Fibroblast of peridontal ligament (primary cell): ENCODE measurements around the gene INHBC.

ENCODE experiments used
- DNase-seq: peaks from one replicate; pipeline ENCODE4 v3.0.0-alpha.2; 2010; ENCODE audit errors: extremely low read depth

INHBC gene

DNA sequence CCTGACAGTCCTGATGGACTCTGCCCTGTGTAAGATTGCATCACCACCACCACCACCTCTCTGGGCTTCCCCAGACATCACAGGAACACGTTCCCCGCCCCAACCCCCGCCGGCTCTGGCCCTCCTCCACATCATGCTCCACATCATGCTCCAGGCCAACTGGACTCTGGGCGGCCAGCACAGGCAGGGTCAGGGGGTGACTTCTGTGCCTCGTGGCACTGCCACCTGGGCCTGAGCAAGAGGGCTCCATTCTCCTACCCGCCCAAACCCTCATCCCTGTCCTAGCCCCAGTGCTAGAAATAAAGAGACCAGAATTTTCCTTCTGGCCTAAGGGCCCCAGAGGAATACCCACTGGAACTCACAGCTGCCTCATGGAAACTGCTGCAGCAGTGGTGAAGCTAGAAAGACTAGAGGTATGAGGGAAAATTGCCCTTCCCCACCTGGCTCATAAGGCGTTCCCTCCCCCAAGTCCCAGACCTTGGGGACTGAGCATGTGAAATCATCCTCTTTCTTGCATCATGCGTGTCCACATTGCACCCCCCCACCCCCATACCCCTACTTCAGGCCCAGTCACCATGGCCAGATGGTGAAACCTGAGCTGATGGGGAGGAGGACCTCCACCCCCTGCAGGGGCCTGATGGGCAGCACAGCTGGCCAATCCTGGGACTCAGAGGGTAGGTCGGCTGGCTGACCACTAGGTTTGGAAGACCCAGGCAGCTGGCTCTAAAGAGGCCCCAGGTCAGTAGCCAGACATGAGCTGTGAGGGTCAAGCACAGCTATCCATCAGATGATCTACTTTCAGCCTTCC lies 20.2 kb downstream of the INHBC start, which contains the start of gene INHBE:
TSS of gene INHBE (plus strand) at position 742 of the 808 bp plus-strand sequence. CDS start 230 bp downstream, outside the sequence.
- peak; percentile 85 for DNase-seq

DNA sequence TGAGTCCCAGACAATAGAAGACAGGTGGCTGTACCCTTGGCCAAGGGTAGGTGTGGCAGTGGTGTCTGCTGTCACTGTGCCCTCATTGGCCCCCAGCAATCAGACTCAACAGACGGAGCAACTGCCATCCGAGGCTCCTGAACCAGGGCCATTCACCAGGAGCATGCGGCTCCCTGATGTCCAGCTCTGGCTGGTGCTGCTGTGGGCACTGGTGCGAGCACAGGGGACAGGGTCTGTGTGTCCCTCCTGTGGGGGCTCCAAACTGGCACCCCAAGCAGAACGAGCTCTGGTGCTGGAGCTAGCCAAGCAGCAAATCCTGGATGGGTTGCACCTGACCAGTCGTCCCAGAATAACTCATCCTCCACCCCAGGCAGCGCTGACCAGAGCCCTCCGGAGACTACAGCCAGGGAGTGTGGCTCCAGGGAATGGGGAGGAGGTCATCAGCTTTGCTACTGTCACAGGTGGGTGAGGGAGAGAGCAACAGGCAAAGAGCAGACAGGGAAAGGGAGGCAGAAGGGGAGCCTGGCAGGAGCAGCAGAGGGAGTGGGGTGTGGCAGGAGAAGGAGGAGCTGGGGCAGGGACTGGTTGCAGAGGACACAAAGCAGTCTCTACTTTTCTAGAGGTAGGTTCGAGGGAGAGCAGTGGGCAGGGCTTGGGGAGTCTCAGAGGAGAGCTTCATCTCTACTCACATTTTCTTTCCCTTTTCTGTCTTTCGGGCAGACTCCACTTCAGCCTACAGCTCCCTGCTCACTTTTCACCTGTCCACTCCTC lies 21.0 kb downstream of the INHBC start:
- DNase-seq = no peak

DNA sequence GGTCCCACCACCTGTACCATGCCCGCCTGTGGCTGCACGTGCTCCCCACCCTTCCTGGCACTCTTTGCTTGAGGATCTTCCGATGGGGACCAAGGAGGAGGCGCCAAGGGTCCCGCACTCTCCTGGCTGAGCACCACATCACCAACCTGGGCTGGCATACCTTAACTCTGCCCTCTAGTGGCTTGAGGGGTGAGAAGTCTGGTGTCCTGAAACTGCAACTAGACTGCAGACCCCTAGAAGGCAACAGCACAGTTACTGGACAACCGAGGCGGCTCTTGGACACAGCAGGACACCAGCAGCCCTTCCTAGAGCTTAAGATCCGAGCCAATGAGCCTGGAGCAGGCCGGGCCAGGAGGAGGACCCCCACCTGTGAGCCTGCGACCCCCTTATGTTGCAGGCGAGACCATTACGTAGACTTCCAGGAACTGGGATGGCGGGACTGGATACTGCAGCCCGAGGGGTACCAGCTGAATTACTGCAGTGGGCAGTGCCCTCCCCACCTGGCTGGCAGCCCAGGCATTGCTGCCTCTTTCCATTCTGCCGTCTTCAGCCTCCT lies 21.6 kb downstream of the INHBC start:
- DNase-seq = peak; percentile 13

GRCh38 chr12:57456737-57457490 lies 22.3 kb downstream of the INHBC start:
- no peak for DNase-seq

- no peak for DNase-seq
Measured at GRCh38 chr12:57458665-57459054, 24.1 kb downstream of the INHBC start.

DNA sequence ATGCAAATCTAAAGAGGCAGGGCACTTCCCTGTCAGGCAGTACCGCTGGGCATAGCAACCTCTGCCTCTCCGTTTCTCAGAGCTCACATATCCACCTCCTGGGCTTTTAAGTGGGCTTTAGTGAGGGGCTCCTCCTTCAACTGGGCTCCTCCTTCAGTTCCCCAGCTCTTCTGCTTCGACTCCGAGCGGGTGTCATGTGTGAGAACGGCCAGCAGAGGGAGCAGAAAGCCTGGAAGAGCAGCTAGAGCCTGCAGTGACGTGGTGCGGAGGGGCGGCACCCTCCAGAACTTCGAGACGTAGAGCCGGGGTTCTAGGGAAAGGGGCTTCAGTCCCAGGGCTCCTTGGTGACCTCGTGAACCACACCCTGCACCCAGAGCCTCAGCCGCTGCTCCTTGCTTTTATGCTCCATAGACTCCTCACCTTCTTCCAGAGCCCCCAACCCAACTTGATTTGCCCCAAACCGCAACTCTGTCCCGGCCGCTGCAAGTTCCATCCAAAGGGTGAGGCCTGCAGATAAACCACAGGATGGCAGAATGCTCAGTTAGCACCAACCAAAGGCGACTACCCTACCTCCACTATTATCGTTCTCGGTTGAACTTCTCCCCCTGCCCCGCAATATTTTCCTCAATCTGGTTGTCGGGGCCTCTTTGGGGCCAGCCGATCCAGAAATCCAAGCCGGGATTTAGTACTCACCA lies 24.6 kb downstream of the INHBC start:
- peak; percentile 96 for DNase-seq

DNA sequence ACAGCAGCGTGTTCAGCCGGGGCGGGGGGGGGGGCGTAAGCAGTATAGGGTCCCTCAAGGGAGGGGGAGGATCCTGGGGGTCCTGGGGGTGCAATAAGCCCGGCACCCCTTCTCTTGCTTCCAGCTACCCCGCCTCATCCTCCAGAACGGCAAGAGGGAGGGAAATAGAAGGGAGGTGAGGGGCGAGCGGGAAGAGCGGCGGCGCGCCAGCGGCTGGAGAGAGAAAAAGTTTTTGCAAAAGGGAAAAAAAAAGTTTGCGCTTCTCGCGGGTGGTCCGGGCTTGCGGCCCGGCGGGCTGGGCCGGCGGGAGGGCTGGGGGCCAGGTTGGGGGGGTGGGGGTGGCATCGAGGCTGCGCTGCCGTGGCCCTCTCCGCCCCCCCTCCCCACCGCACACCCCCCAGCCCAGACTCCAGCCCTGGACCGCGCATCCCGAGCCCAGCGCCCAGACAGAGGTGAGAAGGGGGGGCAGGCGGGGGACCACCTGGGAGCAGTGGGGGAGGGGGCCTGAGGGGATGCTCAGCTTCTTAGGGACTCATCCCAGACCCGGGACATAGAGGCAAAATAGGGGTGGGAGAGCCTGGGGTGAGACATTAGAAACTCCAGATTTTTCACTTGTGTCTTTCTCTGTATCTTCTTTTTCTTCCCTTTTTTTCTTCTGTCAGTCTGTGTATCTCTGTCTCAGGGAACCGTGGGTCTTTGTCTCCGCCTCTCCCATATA lies 25.3 kb downstream of the INHBC start, which contains the start of gene GLI1:
TSS of gene GLI1 (plus strand) at position 36 of the 718 bp plus-strand sequence. CDS start 3,907 bp downstream, outside the sequence.
- no peak for DNase-seq

DNA sequence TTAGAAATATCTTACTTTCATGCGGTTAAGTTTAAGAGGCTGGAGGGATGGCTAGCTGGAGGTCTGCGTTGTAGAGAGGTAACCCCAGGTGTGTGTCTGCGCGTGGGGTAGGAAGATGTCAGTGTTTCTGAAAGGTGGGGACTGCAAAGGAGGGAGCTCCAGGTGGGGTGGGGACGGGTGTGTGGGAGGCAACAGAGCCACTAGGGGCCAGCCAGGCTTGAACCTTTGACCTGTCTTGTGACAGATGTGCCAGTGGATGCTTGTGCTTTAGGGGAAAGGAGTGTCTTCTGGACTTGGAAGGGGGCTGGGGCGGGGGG lies 25.8 kb downstream of the INHBC start:
- no peak for DNase-seq

- DNase-seq = no peak
Measured at GRCh38 chr12:57460841-57461275, 26.3 kb downstream of the INHBC start.

DNA sequence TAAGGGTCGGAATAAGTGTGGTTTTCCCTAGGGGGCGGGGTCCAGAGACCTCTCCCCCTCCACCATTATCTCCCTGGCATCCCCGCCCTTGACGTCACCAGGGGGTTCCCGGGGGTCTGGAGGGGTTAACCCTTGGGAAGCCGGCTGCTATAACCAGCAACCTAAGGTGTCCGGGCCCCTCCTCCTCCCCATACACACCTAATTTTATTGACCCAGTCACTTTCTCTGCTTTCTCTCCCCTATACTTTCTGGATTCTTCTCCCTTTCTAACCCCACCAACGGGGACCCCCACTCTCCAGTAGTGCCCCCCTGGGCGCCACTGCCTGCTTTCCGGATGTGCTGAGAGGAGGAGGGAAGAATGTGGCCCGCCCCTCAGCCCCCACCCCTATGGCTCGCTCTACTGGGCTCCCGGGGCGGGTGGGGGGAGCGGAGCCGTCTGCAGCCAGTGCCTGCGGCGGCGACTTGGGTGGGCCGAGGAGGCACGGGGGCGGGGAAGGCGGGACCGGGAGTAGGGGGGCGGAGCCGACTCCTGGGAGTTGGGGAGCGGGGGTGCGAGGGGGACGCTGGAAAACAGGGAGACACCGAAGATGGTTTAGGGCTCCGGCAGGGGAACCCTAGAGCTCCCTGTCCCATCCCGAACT lies 26.8 kb downstream of the INHBC start:
- no peak for DNase-seq

DNA sequence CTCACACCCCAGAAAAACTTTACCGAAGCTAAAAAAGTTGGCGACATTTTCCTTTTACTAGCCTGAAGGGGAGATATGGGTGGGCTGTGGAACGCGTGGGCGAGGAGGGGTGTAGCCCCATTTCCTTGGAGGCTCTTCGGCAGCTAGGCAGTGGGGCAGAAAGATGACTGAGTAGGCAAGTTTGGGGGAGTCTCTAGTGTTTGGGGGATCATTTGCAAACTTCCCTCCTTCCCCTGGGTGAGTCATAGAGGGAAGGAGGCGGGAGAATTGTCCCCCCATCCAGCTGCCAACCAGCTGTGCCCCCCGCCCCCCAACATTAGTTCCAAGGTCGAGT lies 27.3 kb downstream of the INHBC start:
- DNase-seq = no peak

GRCh38 chr12:57462251-57462911 lies 27.8 kb downstream of the INHBC start:
- peak; percentile 77 for DNase-seq

DNA sequence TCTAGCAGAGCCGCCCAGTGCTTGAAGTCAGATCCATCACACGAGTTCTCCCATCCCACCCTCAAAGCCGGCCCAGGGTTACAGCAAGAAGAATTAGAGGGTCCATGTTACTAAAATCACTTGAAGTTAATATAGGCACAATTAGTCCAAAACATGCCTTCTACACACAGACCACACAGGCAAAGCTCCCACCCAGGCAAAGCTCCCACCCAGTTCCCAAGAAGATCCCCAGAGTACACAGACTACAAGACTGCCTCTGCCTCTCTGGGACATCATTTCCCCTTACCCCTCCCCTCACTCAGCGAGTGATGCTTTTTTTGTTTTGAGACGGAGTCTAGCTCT lies 28.3 kb downstream of the INHBC start:
- DNase-seq = no peak

- no peak for DNase-seq
Measured at GRCh38 chr12:57464569-57464968, 30.0 kb downstream of the INHBC start.

- DNase-seq = no peak
Measured at GRCh38 chr12:57465030-57465746, 30.6 kb downstream of the INHBC start.

DNA sequence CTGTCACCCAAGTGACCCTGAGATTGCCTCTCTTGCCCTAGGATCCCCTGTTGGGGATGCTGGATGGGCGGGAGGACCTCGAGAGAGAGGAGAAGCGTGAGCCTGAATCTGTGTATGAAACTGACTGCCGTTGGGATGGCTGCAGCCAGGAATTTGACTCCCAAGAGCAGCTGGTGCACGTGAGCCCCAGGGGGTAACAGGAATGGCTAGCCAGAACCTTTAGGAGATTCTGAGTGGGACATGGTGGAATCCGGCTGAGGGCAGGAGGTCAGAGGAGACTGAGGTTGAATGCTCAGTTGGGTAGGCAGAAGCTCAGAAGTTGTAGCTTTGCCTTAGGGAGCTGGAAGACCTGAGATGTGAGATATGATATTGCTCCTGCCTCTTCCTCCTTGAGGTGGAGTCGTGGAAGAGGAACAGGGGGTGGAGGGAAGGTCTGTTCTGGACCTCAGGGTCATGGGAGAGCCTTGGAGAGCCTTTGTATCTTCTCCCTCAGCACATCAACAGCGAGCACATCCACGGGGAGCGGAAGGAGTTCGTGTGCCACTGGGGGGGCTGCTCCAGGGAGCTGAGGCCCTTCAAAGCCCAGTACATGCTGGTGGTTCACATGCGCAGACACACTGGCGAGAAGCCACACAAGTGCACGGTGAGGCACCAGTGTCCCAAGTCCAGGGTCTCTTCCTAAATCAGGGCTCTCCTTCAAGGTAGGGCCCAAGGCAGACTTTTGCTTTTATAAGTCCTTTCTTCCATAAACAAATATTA lies 31.3 kb downstream of the INHBC start:
- no peak for DNase-seq

DNA sequence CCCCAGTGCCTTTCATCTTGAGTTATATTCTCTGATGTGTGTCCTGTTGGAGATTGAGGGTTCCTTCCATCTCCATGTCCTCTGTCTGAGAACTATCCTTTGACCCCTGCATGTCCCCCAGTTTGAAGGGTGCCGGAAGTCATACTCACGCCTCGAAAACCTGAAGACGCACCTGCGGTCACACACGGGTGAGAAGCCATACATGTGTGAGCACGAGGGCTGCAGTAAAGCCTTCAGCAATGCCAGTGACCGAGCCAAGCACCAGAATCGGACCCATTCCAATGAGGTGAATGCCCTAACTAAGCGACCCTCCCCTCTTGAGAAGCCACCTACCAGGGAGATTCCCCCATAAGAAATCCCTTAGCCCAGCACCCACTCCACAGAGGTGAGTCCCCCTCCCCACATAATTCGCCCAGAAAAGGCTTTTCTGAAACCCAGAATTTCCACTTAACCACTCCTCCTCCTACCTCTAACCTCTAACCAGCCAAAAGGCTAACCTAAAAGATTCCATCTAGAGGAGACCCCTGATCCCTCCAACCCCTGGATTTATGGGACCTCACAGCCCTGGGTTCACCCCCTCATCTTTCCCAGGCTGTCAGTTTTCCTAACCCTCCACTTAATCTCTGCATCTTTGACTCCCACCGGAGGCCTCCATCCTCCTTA lies 32.8 kb downstream of the INHBC start:
- no peak for DNase-seq

- DNase-seq = no peak
Measured at GRCh38 chr12:57467915-57468314, 33.3 kb downstream of the INHBC start.
